IMR-90 (cell line): ENCODE measurements around the gene YTHDC2.

ENCODE experiments used
- CEBPB ChIP-seq: IDR thresholded peaks from 2 replicates; pipeline ENCODE4 v1.6.1; 2012; ENCODE audit warnings: low read depth, low read length, improper control_type of control experiment
- CHD1 ChIP-seq: IDR thresholded peaks from 2 replicates; pipeline ENCODE4 v1.6.1; 2012; ENCODE audit warnings: low read depth, low read length, improper control_type of control experiment
- CTCF ChIP-seq: conservative IDR thresholded peaks from 2 replicates; pipeline ENCODE4 v1.5.1; 2012; ENCODE audit warnings: mild to moderate bottlenecking, low read depth, low read length, improper control_type of control experiment
- ELK1 ChIP-seq: fragments of 150-350 bp; IDR thresholded peaks from 2 replicates; pipeline ENCODE4 v1.6.1; 2016; ENCODE audit warnings: low read depth, mild to moderate bottlenecking, low read length, moderate library complexity, borderline replicate concordance
- MXI1 ChIP-seq: IDR thresholded peaks from 2 replicates; pipeline ENCODE4 v1.6.1; 2012; ENCODE audit warnings: low read depth, mild to moderate bottlenecking, low read length, moderate library complexity, borderline replicate concordance
- NFE2L2 ChIP-seq: fragments of 150-350 bp; IDR thresholded peaks from 2 replicates; pipeline ENCODE4 v1.6.1; 2016; ENCODE audit warnings: low read depth, mild to moderate bottlenecking, low read length
- POLR2A ChIP-seq: IDR thresholded peaks from 2 replicates; pipeline ENCODE4 v1.6.1; 2012; ENCODE audit warnings: mild to moderate bottlenecking, low read depth, low read length
- RAD21 ChIP-seq: IDR thresholded peaks from 2 replicates; pipeline ENCODE4 v1.6.1; 2012; ENCODE audit warnings: low read length, improper control_type of control experiment
- RCOR1 ChIP-seq: IDR thresholded peaks from 2 replicates; pipeline ENCODE4 v1.6.1; 2012; ENCODE audit warnings: mild to moderate bottlenecking, low read length, improper control_type of control experiment; ENCODE audit not compliant: insufficient replicate concordance
- RFX5 ChIP-seq: IDR thresholded peaks from 2 replicates; pipeline ENCODE4 v1.8.0; 2012; ENCODE audit warnings: low read depth, mild to moderate bottlenecking, low read length, moderate library complexity
- SMC3 ChIP-seq: fragments of 150-350 bp; IDR thresholded peaks from 2 replicates; pipeline ENCODE4 v1.6.1; 2016; ENCODE audit warnings: low read depth, mild to moderate bottlenecking, antibody characterized with exemption, low read length, moderate library complexity
- USF2 ChIP-seq: fragments of 150-350 bp; IDR thresholded peaks from 2 replicates; pipeline ENCODE4 v1.6.1; 2017; ENCODE audit warnings: mild to moderate bottlenecking, antibody characterized with exemption, low read length, low read depth

GRCh38 chr5:113548396-113548795, 34.9 kb downstream of the YTHDC2 start:
- no peak for TF ChIP-seq CTCF
- no peak for TF ChIP-seq MXI1
- no peak for TF ChIP-seq POLR2A
- TF ChIP-seq RFX5 = no peak
- TF ChIP-seq ELK1 = no peak
- TF ChIP-seq SMC3 = no peak
- TF ChIP-seq RAD21 = no peak
- no peak for TF ChIP-seq RCOR1
- TF ChIP-seq USF2 = no peak
- no peak for TF ChIP-seq NFE2L2
- TF ChIP-seq CEBPB = no peak
- no peak for TF ChIP-seq CHD1
